AG04450 (cell line): ENCODE results near the gene GJD3. TPM values are rescaled to one million over a fixed set of nuclear protein-coding genes. Genes with fewer than 3 reads are reported as not detected.

Source experiments
- CTCF ChIA-PET: fragments of 300-600, 350-600 bp; formaldehyde crosslinking; extraction: SDS; loops from one replicate; lab custom pipeline; 2022; ENCODE audit warnings: antibody characterized with exemption, inconsistent platforms; lab: Charles Lee
- POLR2A ChIA-PET: fragments of 350-600 bp; formaldehyde crosslinking; extraction: SDS; loops from one replicate; lab custom pipeline; 2021; ENCODE audit warnings: antibody characterized with exemption, inconsistent platforms; lab: Yijun Ruan, JAX
- DNase-seq: peaks from one replicate; pipeline ENCODE4 v3.0.0-alpha.2; 2011; ENCODE audit warnings: low read depth, low spot score
- H3K27ac ChIP-seq: one replicate; pipeline ENCODE4 v1.5.1; 2012; ENCODE audit warnings: low read depth, low read length, control low read depth
- H3K27me3 ChIP-seq: one replicate; pipeline ENCODE4 v1.6.0; 2012; ENCODE audit warnings: low read length; ENCODE audit not compliant: control insufficient read depth, insufficient read depth
- H3K4me3 ChIP-seq: 2 replicates; pipeline ENCODE4 v1.5.1; 2011; ENCODE audit warnings: mild to moderate bottlenecking, low read depth, low read length, control low read depth
- H3K9me3 ChIP-seq: 2 replicates; pipeline ENCODE4 v1.5.1; 2012; ENCODE audit warnings: low read length; ENCODE audit not compliant: control insufficient read depth, insufficient read depth
- polyA plus RNA-seq: library from polyadenylated mRNA; depleted of rRNA; stranded (reverse); fragments of >200 nt; gene quantifications from 2 replicates; pipeline ENCODE4 v1.2.3, GENCODE V29; 2011
- TF ChIP-seq, protein P1 (sequence below): IDR thresholded peaks from 2 replicates; pipeline ENCODE4 v1.5.1; 2011; ENCODE audit warnings: low read depth, low read length, control low read depth, inconsistent platforms

Gene GJD3
- polyA plus RNA-seq, 1 experiment, result 0.41 TPM

DNA sequence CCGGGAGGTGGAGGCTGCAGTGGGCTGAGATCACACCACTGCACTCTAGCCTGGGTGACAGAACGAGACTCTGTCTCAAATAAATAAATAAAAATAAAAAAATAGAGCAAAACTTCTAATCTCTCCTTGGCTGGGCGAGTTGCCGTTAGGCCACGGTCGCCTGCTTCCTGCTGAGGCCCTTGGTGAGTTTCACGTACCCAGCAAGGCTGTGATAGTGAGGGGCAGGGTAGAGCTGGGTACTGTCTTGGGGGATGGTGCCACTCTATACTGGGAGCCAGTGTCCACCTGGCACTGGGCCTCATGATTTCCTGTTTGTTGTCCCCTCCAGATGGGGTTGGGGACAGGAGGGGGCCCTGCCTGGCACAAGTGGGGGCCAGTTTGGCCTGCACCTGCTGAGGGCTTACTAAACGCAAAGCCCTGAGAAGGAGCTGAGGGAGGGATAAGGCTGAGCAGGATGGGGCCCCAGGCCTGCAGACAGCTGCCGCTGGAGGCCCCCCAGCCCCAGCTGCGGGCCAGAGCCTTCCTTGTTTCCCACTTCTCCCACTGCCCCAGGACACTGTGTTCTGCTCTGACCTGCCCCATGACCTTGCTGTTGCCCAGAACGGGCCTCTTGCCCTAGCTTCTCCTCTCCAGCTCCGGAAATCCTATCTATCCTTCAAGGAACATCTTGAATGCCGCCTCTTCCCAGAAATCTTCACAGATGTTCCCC lies 25.4 kb downstream of the GJD3 start:
- Histone ChIP-seq H3K4me3 (no peak overlapping the region), H3K27ac (no peak overlapping the region), H3K9me3 (no peaks in the 10 kb centered on the region; the same call in 1 of the 2 replicates), H3K27me3 (no peaks in the 10 kb centered on the region)
- POLR2A ChIA-PET, result interaction anchor here (1.6 kb wide), 1 partner anchor 22 kb away, joined by 6 read pairs; no protein-coding TSS in a partner anchor
- no peak for DNase-seq
- CTCF ChIA-PET, result interaction anchor here (0.7 to 1.2 kb wide), 3 partner anchors 15 to 137 kb away, joined by 3 read pairs; no protein-coding TSS in a partner anchor
- TF ChIP-seq, protein P1, sequence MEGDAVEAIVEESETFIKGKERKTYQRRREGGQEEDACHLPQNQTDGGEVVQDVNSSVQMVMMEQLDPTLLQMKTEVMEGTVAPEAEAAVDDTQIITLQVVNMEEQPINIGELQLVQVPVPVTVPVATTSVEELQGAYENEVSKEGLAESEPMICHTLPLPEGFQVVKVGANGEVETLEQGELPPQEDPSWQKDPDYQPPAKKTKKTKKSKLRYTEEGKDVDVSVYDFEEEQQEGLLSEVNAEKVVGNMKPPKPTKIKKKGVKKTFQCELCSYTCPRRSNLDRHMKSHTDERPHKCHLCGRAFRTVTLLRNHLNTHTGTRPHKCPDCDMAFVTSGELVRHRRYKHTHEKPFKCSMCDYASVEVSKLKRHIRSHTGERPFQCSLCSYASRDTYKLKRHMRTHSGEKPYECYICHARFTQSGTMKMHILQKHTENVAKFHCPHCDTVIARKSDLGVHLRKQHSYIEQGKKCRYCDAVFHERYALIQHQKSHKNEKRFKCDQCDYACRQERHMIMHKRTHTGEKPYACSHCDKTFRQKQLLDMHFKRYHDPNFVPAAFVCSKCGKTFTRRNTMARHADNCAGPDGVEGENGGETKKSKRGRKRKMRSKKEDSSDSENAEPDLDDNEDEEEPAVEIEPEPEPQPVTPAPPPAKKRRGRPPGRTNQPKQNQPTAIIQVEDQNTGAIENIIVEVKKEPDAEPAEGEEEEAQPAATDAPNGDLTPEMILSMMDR, result no peak

DNA sequence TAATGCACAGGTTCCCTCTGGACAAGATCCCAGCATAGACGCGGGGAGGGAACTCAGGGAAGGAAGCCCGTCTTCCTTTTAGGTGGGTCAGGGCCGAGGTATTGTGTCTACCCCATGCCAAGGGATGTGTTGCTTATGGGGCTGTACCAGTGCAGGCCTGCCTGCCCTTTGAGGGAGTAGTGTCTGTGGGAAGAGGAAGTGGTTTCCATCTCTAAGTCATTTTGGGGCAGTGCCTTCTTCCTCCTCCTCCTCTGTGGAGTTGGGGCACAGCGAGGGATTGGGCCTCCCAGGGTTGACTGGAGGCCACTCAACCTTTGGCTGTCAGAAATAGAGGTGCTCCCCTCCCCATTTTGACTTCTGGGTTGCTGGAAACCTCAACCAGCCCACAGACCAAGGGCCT lies 26.5 kb downstream of the GJD3 start:
- no peak overlapping the region for H3K4me3 ChIP-seq
- ChIA-PET CTCF (interaction anchor here (1.2 kb wide), 1 partner anchor 16 kb away, joined by 3 read pairs; no protein-coding TSS in a partner anchor), POLR2A (no interaction called here)
- no peaks in the 10 kb centered on the region for H3K27me3 ChIP-seq
- TF ChIP-seq, protein P1, result no peak
- H3K27ac ChIP-seq, result no peak overlapping the region
- H3K9me3 ChIP-seq, result no peaks in the 10 kb centered on the region; the same call in 1 of the 2 replicates
- no peak for DNase-seq

DNA sequence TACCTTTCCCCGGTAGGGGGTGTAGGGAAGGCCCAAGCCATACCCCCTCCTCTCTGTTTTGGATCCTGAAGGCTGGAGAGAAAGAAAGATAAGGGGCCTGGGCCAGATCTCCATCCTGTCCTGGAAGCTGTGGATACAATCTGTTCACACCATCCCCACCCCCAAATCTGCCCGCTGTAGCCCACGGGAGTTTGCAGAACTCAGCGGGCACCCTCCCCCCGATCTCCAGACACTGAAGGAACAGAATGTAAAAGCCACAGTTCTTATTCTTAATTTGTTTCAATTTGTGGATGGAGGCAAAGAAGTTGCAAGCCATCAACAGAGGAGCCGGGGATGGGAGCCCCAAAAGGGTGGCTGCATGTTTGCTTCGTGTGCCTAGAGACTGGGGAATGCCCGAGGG lies 27.2 kb downstream of the GJD3 start:
- POLR2A ChIA-PET, result no interaction called here
- no peaks in the 10 kb centered on the region for H3K27me3 ChIP-seq
- no peak for DNase-seq
- H3K4me3 ChIP-seq, result no peak overlapping the region
- TF ChIP-seq, protein P1, result no peak
- CTCF ChIA-PET, result no interaction called here
- no peak overlapping the region for H3K27ac ChIP-seq
- H3K9me3 ChIP-seq, result no peaks in the 10 kb centered on the region

DNA sequence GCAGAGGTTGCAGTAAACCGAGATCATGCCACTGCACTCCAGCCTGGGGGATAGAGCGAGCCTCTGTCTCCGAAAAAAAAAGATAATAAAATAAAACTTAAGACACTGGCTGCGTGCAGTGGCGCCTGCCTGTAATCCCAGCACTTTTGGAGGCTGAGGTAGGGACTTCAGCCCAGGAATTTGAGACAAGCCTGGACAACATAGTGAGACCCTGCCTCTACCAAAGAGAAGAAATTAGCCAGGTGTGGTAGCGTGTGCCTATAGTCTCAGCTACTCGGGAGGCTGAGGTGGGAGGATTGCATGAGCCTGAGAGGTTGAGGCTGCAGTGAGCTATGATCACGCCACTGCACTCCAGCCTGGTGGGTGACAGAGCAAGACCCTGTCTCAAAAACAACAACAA lies 28.9 kb downstream of the GJD3 start:
- Histone ChIP-seq H3K9me3 (no peaks in the 10 kb centered on the region; the same call in 1 of the 2 replicates), H3K27ac (no peak overlapping the region), H3K27me3 (no peaks in the 10 kb centered on the region), H3K4me3 (no peak overlapping the region)
- CTCF ChIA-PET, result no interaction called here
- POLR2A ChIA-PET, result no interaction called here
- TF ChIP-seq, protein P1, result no peak
- DNase-seq, result no peak

DNA sequence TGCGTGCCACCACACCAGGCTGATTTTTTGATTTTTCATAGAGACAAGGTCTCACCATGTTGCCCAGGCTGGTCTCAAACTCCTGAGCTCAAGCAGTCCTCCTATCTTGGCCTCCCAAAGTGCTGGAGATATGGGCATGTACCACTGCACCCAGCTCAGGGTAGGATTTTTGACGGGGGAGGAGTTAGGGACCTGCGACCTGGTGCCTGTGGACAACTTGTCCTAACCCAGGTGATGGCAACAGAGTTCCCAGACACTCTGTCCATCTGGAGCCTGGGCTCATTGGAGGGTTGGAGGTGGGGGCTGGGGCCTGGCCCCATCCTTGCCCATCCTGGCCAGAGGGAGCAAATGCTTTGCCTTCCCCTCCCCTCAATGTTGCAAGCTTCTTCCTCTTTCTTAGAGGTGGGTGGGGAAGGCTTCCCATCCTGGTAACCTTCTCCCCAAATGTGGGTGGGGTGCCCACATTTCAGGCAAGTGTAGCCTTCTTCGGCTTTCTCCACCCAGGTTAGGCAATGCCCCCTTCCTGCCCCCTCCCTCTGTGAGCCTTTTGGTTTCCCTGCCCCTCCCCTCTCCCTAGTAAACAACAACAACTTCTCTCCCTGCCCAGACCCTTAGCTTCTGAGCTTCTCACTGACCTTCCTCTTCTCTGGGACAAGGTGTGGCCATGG lies 30.6 kb downstream of the GJD3 start:
- TF ChIP-seq, protein P1, result no peak
- Histone ChIP-seq H3K27me3 (no peaks in the 10 kb centered on the region), H3K27ac (no peak overlapping the region), H3K4me3 (no peak overlapping the region), H3K9me3 (no peaks in the 10 kb centered on the region; the same call in 1 of the 2 replicates)
- ChIA-PET CTCF (interaction anchor here (0.7 to 0.9 kb wide), 2 partner anchors 17 to 20 kb away, joined by 3 to 4 read pairs; no protein-coding TSS in a partner anchor), POLR2A (interaction anchor here (0.6 kb wide), 1 partner anchor 51 kb away, joined by 3 read pairs; no protein-coding TSS in a partner anchor)
- no peak for DNase-seq
